Stimulated activated CD8-positive, alpha-beta memory T cell treated with anti-CD3 and anti-CD28 coated beads, Interleukin-15, amount 100 ng/mL, for 48 hours (primary cell): ENCODE results near the gene ZNF467.

Experiments
- DNase-seq, 2 donors: peaks; one replicate each; pipeline ENCODE4 v3.0.0-alpha.2; 2020; ENCODE audit warnings: low read depth in 2 of 2

The ZNF467 gene

GRCh38 chr7:149787428-149788299, 14.3 kb upstream of the ZNF467 start:
- DNase-seq: no peak

DNA sequence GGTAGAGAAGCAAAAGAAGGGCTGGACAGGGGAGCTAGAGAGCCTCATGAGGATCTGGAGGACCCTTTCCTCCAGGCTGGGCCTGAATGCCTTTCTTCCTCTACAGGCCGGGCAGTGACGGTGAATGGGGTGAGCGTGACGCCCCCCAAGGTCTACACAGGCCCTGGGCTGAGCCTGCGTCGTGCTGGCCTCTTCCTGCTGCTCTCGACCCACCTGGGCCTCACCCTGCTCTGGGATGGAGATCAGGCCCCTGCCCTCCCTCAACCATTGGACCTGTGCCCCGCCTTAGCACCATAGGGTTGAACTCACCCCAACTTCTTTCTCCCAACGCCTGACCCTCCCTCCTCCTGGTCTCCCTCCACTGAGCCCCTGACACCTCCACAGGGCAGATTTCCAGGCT, 12.6 kb upstream of the ZNF467 start:
- no peak for DNase-seq

GRCh38 chr7:149785402-149785801, 12.0 kb upstream of the ZNF467 start:
- no peak for DNase-seq

DNA sequence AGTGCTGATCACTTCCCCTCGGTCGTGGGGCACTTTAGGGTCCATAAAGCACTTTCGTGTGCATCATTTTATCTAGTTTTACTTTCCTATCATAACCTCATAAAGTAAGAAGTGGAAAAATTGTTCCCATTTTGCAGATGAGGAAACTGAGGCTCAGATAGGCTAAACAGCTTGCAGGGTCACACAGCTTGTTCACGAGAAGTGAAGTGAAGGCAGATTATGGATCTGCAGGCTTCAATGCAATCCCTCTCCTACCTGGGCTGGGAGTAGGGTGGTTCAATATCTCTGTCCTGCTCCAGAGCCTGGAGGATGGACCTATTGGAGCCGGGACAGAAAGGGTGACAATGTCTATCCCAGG, 10.8 kb upstream of the ZNF467 start:
- no peak for DNase-seq

DNA sequence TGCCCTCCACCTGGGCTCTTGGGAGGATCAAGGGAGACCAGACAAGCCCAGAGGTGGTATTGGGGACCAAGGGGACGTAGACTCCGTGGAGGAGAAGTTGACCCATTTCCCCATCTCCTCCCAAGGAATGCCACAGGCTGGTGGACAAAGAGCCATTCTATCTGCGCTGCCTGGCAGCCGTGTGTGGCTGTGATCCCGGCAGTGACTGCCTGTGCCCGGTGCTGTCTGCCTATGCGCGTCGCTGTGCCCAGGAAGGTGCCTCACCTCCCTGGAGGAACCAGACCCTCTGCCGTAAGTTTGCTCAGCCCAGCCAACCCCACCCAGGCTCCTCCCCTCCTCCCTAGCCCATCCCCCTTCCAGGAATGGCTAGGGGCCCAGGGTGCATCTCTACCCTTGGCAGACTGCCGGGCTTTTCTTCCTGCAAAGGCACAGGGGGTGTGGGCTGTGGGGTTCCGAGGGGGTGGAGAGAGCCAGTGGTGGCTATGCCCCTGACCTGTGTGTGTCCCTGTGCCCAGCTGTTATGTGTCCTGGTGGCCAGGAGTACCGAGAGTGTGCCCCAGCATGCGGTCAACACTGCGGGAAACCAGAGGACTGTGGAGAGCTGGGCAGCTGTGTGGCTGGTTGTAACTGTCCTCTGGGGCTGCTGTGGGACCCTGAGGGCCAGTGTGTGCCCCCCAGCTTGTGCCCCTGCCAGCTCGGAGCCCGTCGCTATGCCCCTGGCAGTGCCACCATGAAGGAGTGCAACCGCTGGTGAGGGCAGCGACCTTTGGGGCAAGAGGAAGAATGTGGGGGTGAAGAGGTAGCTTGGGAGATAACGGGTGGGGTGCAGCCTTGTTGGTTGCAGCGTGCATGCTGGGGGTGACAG, 10.2 kb upstream of the ZNF467 start:
- DNase-seq: no peak

- DNase-seq: no peak
Observed at GRCh38 chr7:149782682-149783345, 9.4 kb upstream of the ZNF467 start.

- no peak for DNase-seq
Observed at GRCh38 chr7:149781921-149782320, 8.5 kb upstream of the ZNF467 start.

- DNase-seq: no peak
Observed at GRCh38 chr7:149780636-149781419, 7.4 kb upstream of the ZNF467 start.

DNA sequence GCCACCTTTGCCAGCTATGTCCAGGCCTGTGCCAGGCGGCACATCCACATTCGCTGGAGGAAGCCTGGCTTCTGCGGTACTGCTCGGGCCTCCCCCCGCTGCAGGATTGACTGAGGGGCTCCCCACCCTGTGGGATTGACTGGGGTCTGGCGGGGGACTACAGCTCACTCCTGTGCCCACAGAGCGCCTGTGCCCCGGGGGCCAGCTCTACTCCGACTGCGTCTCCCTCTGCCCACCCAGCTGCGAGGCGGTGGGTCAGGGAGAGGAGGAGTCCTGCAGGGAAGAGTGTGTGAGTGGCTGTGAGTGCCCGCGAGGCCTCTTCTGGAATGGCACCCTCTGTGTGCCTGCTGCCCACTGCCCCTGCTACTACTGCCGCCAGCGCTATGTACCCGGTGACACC, 6.7 kb upstream of the ZNF467 start:
- DNase-seq: no peak

DNA sequence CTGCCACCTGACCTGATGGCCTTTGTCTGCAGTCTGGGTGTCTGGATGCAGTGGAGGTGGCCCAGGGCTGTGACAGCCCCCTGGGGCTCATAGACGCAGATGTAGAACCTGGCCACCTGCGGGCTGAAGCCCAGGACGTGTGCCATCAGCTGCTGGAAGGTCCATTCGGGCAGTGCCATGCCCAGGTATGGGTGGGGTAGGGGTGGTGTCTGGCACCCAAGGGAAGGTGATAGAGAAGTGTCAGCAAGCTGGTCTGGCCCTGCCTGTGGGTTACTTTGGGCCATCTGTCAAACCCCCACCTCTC, 6.1 kb upstream of the ZNF467 start:
- no peak for DNase-seq

- no peak for DNase-seq
Observed at GRCh38 chr7:149778696-149779501, 5.5 kb upstream of the ZNF467 start.

GRCh38 chr7:149778327-149778637, 4.9 kb upstream of the ZNF467 start:
- DNase-seq: no peak

DNA sequence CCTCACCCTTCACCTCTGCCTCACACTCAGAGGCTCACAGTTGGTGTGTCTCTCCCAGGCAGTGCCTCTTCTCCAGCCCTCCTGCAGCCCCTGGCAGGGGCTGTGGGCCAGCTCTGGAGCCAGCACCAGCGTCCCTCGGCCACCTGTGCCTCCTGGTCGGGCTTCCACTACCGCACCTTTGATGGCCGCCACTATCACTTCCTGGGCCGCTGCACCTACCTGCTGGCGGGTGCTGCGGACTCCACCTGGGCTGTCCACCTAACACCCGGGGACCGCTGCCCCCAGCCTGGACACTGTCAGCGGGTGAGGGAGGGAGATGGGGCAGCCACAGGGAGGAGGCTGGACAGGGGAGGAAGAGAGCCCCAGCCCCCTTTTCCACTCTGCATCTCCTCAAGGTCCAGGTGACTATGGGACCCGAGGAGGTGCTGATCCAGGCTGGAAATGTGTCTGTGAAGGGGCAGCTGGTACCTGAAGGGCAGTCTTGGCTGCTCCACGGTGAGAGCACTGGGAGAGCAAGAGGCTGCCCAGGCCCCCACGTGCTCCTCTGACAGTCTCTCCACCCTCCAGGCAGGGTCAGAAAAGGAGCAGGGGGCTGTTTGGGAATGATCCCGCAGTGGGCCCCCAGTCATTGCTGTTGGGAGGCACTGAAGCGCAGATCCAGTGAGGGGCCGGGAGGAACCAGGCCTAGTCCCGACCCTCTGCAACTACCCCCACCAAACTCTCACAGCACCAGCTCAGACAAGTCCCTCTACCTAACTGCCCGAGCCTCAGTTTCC, 4.4 kb upstream of the ZNF467 start:
- DNase-seq: no peak

GRCh38 chr7:149776848-149777407, 3.5 kb upstream of the ZNF467 start:
- DNase-seq: no peak

GRCh38 chr7:149776289-149776688, 2.9 kb upstream of the ZNF467 start:
- no peak for DNase-seq

- DNase-seq: no peak
Observed at GRCh38 chr7:149775176-149775556, 1.8 kb upstream of the ZNF467 start.

GRCh38 chr7:149774237-149775175, 1.1 kb upstream of the ZNF467 start:
- no peak for DNase-seq

DNA sequence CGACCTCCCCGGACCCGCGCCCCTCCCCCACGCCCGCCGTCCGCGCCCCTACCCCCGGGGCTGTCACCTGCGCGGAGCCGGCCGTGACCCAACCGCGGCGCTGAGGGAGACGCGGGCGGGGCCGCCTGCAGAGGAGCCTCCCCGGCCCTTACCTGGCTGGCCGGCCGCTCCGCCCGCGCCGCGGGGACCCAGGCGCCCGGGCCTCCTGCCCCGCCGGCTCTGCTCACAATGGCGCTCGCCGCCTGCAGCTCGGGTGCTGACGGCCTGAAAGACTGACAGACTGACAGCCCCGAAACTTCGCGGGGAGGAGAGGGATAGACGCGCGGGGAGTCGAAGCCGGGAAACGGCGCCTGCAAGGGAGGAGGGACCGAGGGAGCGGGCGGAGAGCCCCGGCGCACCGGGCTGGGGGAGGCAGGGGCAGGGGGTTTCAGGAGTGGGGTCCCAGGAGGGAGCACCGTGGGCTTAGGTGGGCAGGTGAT, 393 bp downstream of the ZNF467 start:
- DNase-seq: no peak
